ENCODE data around the gene HGD. TPM values are rescaled to one million over a fixed set of nuclear protein-coding genes. Genes with fewer than 3 reads are reported as not detected.

The HGD gene
- total RNA-seq, 1 donor from 2014 or later: not detected

DNA sequence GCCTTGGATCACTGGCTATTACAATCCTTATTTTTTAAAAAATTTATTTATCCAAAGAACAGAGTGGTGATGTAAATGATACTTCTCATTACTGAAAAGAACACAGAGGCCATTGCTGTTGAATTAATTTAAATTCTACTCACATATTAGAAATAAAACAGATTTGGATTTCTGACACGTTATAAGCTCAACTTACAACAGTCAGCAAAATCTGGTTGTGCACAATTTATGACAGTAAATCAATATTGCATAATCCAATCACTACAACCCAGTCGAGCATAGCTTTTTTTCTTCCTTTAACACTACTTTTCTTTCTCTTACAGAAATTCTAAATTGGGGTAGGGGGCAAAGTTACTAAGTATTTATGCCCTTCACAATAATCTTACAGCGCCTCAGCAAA lies 17.3 kb upstream of the HGD start:
- peaks cover 0 to 2% (median 0%) of the 10 kb centered on the region in 3 donors for H3K9me3 ChIP-seq (ENCODE audit: control insufficient read depth in 3 of 3, low read length in 3 of 3)
- H3K4me3 ChIP-seq (ENCODE audit: low read length in 3 of 3): no peak overlapping the region
- no peaks in the 10 kb centered on the region for H3K27me3 ChIP-seq (ENCODE audit: control insufficient read depth in 3 of 3, insufficient read depth in 3 of 3, low read length in 3 of 3)
- no peaks in the 10 kb centered on the region for H3K4me1 ChIP-seq (ENCODE audit: control insufficient read depth in 3 of 3, insufficient read depth in 3 of 3, low read length in 3 of 3)
- no peak overlapping the region for H3K27ac ChIP-seq (ENCODE audit: low read depth, low read length)
- no peak overlapping the region for H3K9ac ChIP-seq (ENCODE audit: low read depth in 1 of 3, low read length in 3 of 3)
- H3K36me3 ChIP-seq (ENCODE audit: control insufficient read depth in 3 of 3, insufficient read depth in 3 of 3, low read length in 3 of 3): peaks cover 0 to 15% (median 3%) of the 10 kb centered on the region in 3 donors

- Histone ChIP-seq H3K36me3 (ENCODE audit: control insufficient read depth in 3 of 3, insufficient read depth in 3 of 3, low read length in 3 of 3) (peaks cover 3 to 20% (median 8%) of the 10 kb centered on the region in 3 donors), H3K9me3 (ENCODE audit: control insufficient read depth in 3 of 3, low read length in 3 of 3) (no peaks in the 10 kb centered on the region), H3K4me1 (ENCODE audit: control insufficient read depth in 3 of 3, insufficient read depth in 3 of 3, low read length in 3 of 3) (no peaks in the 10 kb centered on the region), H3K27ac (ENCODE audit: low read depth, low read length) (no peak overlapping the region), H3K9ac (ENCODE audit: low read depth in 1 of 3, low read length in 3 of 3) (no peak overlapping the region), H3K27me3 (ENCODE audit: control insufficient read depth in 3 of 3, insufficient read depth in 3 of 3, low read length in 3 of 3) (no peaks in the 10 kb centered on the region), H3K4me3 (ENCODE audit: low read length in 3 of 3) (no peak overlapping the region)
Measured at GRCh38 chr3:120693439-120694171, 11.6 kb upstream of the HGD start.

DNA sequence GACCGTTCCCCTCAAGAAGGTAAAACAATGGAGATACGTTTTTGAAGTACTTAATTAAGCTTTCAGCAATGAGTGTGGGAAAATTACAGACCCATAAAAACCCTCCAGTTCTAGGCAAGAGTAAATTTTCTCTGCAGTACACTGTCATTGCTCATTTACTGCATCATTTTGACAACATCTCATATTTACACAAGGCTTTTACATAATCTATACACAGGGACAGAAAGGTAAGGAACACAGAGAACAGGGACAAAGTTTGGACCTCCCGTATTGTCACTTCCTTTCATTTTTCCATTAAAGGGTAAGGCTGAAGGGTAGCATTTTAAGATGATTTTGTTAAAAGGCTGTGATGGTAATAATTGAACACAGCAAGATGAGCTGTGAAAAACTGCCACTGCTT lies 7.4 kb upstream of the HGD start:
- Histone ChIP-seq H3K9ac (ENCODE audit: low read depth in 1 of 3, low read length in 3 of 3) (no peak overlapping the region), H3K36me3 (ENCODE audit: control insufficient read depth in 3 of 3, insufficient read depth in 3 of 3, low read length in 3 of 3) (peaks cover 3 to 7% (median 5%) of the 10 kb centered on the region in 3 donors), H3K27me3 (ENCODE audit: control insufficient read depth in 3 of 3, insufficient read depth in 3 of 3, low read length in 3 of 3) (no peaks in the 10 kb centered on the region), H3K4me1 (ENCODE audit: control insufficient read depth in 3 of 3, insufficient read depth in 3 of 3, low read length in 3 of 3) (no peaks in the 10 kb centered on the region), H3K9me3 (ENCODE audit: control insufficient read depth in 3 of 3, low read length in 3 of 3) (no peaks in the 10 kb centered on the region), H3K4me3 (ENCODE audit: low read length in 3 of 3) (no peak overlapping the region), H3K27ac (ENCODE audit: low read depth, low read length) (no peak overlapping the region)

GRCh38 chr3:120688121-120688520 lies 6.1 kb upstream of the HGD start:
- H3K36me3 ChIP-seq (ENCODE audit: control insufficient read depth in 3 of 3, insufficient read depth in 3 of 3, low read length in 3 of 3): peaks cover 3 to 7% (median 5%) of the 10 kb centered on the region in 3 donors
- H3K27ac ChIP-seq (ENCODE audit: low read depth, low read length): no peak overlapping the region
- H3K4me3 ChIP-seq (ENCODE audit: low read length in 3 of 3): no peak overlapping the region
- H3K4me1 ChIP-seq (ENCODE audit: control insufficient read depth in 3 of 3, insufficient read depth in 3 of 3, low read length in 3 of 3): no peaks in the 10 kb centered on the region
- no peaks in the 10 kb centered on the region for H3K27me3 ChIP-seq (ENCODE audit: control insufficient read depth in 3 of 3, insufficient read depth in 3 of 3, low read length in 3 of 3)
- H3K9ac ChIP-seq (ENCODE audit: low read depth in 1 of 3, low read length in 3 of 3): no peak overlapping the region
- H3K9me3 ChIP-seq (ENCODE audit: control insufficient read depth in 3 of 3, low read length in 3 of 3): no peaks in the 10 kb centered on the region

- no peaks in the 10 kb centered on the region for H3K27me3 ChIP-seq (ENCODE audit: control insufficient read depth in 3 of 3, insufficient read depth in 3 of 3, low read length in 3 of 3)
- H3K4me3 ChIP-seq (ENCODE audit: low read length in 3 of 3): no peak overlapping the region
- H3K36me3 ChIP-seq (ENCODE audit: control insufficient read depth in 3 of 3, insufficient read depth in 3 of 3, low read length in 3 of 3): peaks cover 3 to 5% (median 5%) of the 10 kb centered on the region in 3 donors
- no peaks in the 10 kb centered on the region for H3K4me1 ChIP-seq (ENCODE audit: control insufficient read depth in 3 of 3, insufficient read depth in 3 of 3, low read length in 3 of 3)
- H3K9ac ChIP-seq (ENCODE audit: low read depth in 1 of 3, low read length in 3 of 3): no peak overlapping the region
- no peak overlapping the region for H3K27ac ChIP-seq (ENCODE audit: low read depth, low read length)
- H3K9me3 ChIP-seq (ENCODE audit: control insufficient read depth in 3 of 3, low read length in 3 of 3): peaks cover 0 to 2% (median 0%) of the 10 kb centered on the region in 3 donors
Measured at GRCh38 chr3:120685411-120685810, 3.4 kb upstream of the HGD start.

DNA sequence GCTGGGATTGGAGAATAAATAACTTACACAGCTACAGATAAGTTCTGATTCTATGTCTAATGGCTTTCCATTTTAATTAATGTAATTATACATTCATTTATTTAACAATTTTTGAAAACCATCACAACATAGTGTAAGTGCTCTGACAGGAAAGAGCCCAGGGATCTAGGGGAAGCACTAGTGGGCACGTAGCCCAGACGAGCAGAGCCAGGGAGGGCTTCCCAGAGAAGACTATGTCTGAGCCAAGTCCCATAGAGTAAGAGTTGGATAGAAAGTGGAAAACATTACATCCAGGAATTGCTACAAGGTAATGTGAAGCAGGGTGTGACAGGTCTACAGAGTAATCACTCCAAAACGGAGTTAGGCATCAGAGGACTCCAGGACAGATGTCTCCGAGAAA lies 2.9 kb upstream of the HGD start:
- H3K27me3 ChIP-seq (ENCODE audit: control insufficient read depth in 3 of 3, insufficient read depth in 3 of 3, low read length in 3 of 3): no peaks in the 10 kb centered on the region
- H3K27ac ChIP-seq (ENCODE audit: low read depth, low read length): no peak overlapping the region
- H3K9ac ChIP-seq (ENCODE audit: low read depth in 1 of 3, low read length in 3 of 3): no peak overlapping the region
- peaks cover 3 to 5% (median 5%) of the 10 kb centered on the region in 3 donors for H3K36me3 ChIP-seq (ENCODE audit: control insufficient read depth in 3 of 3, insufficient read depth in 3 of 3, low read length in 3 of 3)
- H3K4me1 ChIP-seq (ENCODE audit: control insufficient read depth in 3 of 3, insufficient read depth in 3 of 3, low read length in 3 of 3): no peaks in the 10 kb centered on the region
- H3K4me3 ChIP-seq (ENCODE audit: low read length in 3 of 3): no peak overlapping the region
- H3K9me3 ChIP-seq (ENCODE audit: control insufficient read depth in 3 of 3, low read length in 3 of 3): peaks cover 0 to 2% (median 0%) of the 10 kb centered on the region in 3 donors

- H3K27me3 ChIP-seq (ENCODE audit: control insufficient read depth in 3 of 3, insufficient read depth in 3 of 3, low read length in 3 of 3): no peaks in the 10 kb centered on the region
Measured at GRCh38 chr3:120683671-120684301, 1.7 kb upstream of the HGD start.

GRCh38 chr3:120683213-120683612 lies 1.2 kb upstream of the HGD start:
- Histone ChIP-seq H3K27ac (ENCODE audit: low read depth, low read length) (no peak overlapping the region), H3K4me3 (ENCODE audit: low read length in 3 of 3) (no peak overlapping the region)

More at GRCh38 chr3:120683671-120684301, 1.7 kb upstream of the HGD start:
- no peak overlapping the region for H3K9ac ChIP-seq (ENCODE audit: low read depth in 1 of 3, low read length in 3 of 3)
- H3K36me3 ChIP-seq (ENCODE audit: control insufficient read depth in 3 of 3, insufficient read depth in 3 of 3, low read length in 3 of 3): no peaks in the 10 kb centered on the region
- no peak overlapping the region for H3K4me3 ChIP-seq (ENCODE audit: low read length in 3 of 3)
- H3K27ac ChIP-seq (ENCODE audit: low read depth, low read length): no peak overlapping the region
- H3K9me3 ChIP-seq (ENCODE audit: control insufficient read depth in 3 of 3, low read length in 3 of 3): peaks cover 0 to 2% (median 0%) of the 10 kb centered on the region in 3 donors
- H3K4me1 ChIP-seq (ENCODE audit: control insufficient read depth in 3 of 3, insufficient read depth in 3 of 3, low read length in 3 of 3): peaks cover 0 to 4% (median under 1%) of the 10 kb centered on the region in 3 donors

DNA sequence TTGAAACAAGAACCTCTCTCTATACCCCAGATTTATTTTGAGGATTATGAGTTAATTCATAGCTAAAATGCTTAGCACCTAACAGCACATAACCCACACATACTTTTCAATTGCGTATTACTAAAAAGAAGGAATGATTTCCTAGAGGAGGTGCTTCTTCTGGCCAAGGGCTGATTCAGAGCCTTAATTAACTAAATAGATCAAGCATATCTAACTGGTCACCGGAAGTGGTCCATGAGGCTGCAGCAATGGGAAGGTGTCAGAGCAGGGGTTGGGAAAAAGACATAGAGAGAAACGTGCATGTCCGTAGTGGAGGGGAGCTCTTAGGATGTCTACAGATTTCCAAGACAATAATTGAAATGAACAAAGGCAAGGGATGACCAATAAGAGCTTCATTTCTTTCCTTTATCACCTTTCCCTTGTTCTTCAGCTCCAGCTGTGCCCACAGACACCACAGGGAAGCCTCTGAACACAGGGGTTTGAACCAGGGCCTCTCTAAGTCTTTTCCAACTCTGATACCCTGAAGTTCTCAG lies 467 bp downstream of the HGD start:
- Histone ChIP-seq H3K27ac (ENCODE audit: low read depth, low read length) (no peak overlapping the region), H3K4me3 (ENCODE audit: low read length in 3 of 3) (no peak overlapping the region), H3K36me3 (ENCODE audit: control insufficient read depth in 3 of 3, insufficient read depth in 3 of 3, low read length in 3 of 3) (no peaks in the 10 kb centered on the region), H3K4me1 (ENCODE audit: control insufficient read depth in 3 of 3, insufficient read depth in 3 of 3, low read length in 3 of 3) (peaks cover 3 to 11% (median 10%) of the 10 kb centered on the region in 3 donors), H3K9ac (ENCODE audit: low read depth in 1 of 3, low read length in 3 of 3) (no peak overlapping the region), H3K27me3 (ENCODE audit: control insufficient read depth in 3 of 3, insufficient read depth in 3 of 3, low read length in 3 of 3) (no peaks in the 10 kb centered on the region), H3K9me3 (ENCODE audit: control insufficient read depth in 3 of 3, low read length in 3 of 3) (peaks cover 0 to 2% (median 0%) of the 10 kb centered on the region in 3 donors)

More at GRCh38 chr3:120683213-120683612, 1.2 kb upstream of the HGD start:
- H3K9ac ChIP-seq (ENCODE audit: low read depth in 1 of 3, low read length in 3 of 3): no peak overlapping the region
- peaks cover 0 to 2% (median 0%) of the 10 kb centered on the region in 3 donors for H3K9me3 ChIP-seq (ENCODE audit: control insufficient read depth in 3 of 3, low read length in 3 of 3)
- H3K27me3 ChIP-seq (ENCODE audit: control insufficient read depth in 3 of 3, insufficient read depth in 3 of 3, low read length in 3 of 3): no peaks in the 10 kb centered on the region
- peaks cover 1 to 9% (median 6%) of the 10 kb centered on the region in 3 donors for H3K4me1 ChIP-seq (ENCODE audit: control insufficient read depth in 3 of 3, insufficient read depth in 3 of 3, low read length in 3 of 3)
- H3K36me3 ChIP-seq (ENCODE audit: control insufficient read depth in 3 of 3, insufficient read depth in 3 of 3, low read length in 3 of 3): no peaks in the 10 kb centered on the region

DNA sequence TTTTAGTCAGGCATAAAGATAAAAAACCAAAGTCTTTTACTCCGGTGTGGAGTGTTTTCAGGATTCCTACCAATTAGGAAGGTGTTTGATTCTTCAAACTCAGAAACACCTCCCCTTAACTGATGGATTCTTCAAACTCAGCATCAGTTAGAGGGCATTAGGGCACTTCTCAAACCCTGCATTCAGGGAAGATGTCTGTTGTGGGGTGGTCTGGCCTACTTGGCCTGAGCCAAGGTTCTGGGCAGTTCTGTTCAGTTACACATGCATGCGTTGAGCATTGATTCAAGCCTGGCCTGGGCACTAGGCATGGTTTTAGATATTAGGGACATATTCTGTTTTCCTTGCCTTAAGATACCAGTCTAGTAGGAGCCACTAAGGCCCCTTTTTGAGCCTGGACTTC lies 1.0 kb downstream of the HGD start:
- Histone ChIP-seq H3K9ac (ENCODE audit: low read depth in 1 of 3, low read length in 3 of 3) (no peak overlapping the region), H3K36me3 (ENCODE audit: control insufficient read depth in 3 of 3, insufficient read depth in 3 of 3, low read length in 3 of 3) (no peaks in the 10 kb centered on the region), H3K27me3 (ENCODE audit: control insufficient read depth in 3 of 3, insufficient read depth in 3 of 3, low read length in 3 of 3) (no peaks in the 10 kb centered on the region), H3K4me1 (ENCODE audit: control insufficient read depth in 3 of 3, insufficient read depth in 3 of 3, low read length in 3 of 3) (peaks cover 3 to 11% (median 10%) of the 10 kb centered on the region in 3 donors), H3K27ac (ENCODE audit: low read depth, low read length) (no peak overlapping the region), H3K9me3 (ENCODE audit: control insufficient read depth in 3 of 3, low read length in 3 of 3) (peaks cover 0 to 2% (median 0%) of the 10 kb centered on the region in 3 donors), H3K4me3 (ENCODE audit: low read length in 3 of 3) (no peak overlapping the region)

All from skeletal muscle tissue (tissue), 4 donors.